HG03066 (cell line): Measurements from ENCODE around the gene KCNQ4.

Source experiments
- ATAC-seq: cut with Tn5 transposase; IDR thresholded peaks from one replicate; pipeline ENCODE4 v1.9.1; 2021; ENCODE audit warnings: low read depth; ENCODE audit not compliant: unreplicated experiment

KCNQ4 gene

GRCh38 chr1:40856656-40857302, 73.2 kb downstream of the KCNQ4 start:
- no peak for ATAC-seq

GRCh38 chr1:40857737-40858136, 74.2 kb downstream of the KCNQ4 start:
- no peak for ATAC-seq

GRCh38 chr1:40858856-40859416, 75.3 kb downstream of the KCNQ4 start:
- no peak for ATAC-seq

- no peak for ATAC-seq
Measured at GRCh38 chr1:40860706-40861223, 77.2 kb downstream of the KCNQ4 start.

- no peak for ATAC-seq
Measured at GRCh38 chr1:40861224-40862003, 77.8 kb downstream of the KCNQ4 start.

- peak; percentile 96 for ATAC-seq
Measured at GRCh38 chr1:40862008-40862863, 78.6 kb downstream of the KCNQ4 start, which contains the start of gene CITED4. Gene CITED4 (minus strand): TSS chr1:40862363. CDS start chr1:40862127, 236 bp downstream.

- no peak for ATAC-seq
Measured at GRCh38 chr1:40868051-40868723, 84.6 kb downstream of the KCNQ4 start.

GRCh38 chr1:40870135-40870728, 86.6 kb downstream of the KCNQ4 start:
- no peak for ATAC-seq

GRCh38 chr1:40872276-40872675, 88.7 kb downstream of the KCNQ4 start:
- no peak for ATAC-seq

GRCh38 chr1:40873863-40874472, 90.4 kb downstream of the KCNQ4 start:
- no peak for ATAC-seq

- ATAC-seq = no peak
Measured at GRCh38 chr1:40876436-40876761, 92.8 kb downstream of the KCNQ4 start.

- ATAC-seq = no peak
Measured at GRCh38 chr1:40876891-40877290, 93.3 kb downstream of the KCNQ4 start.

GRCh38 chr1:40877698-40878097, 94.1 kb downstream of the KCNQ4 start:
- ATAC-seq = no peak

- ATAC-seq = no peak
Measured at GRCh38 chr1:40878906-40879305, 95.3 kb downstream of the KCNQ4 start.

GRCh38 chr1:40879482-40880175, 96.0 kb downstream of the KCNQ4 start:
- ATAC-seq = no peak

GRCh38 chr1:40880813-40881549, 97.4 kb downstream of the KCNQ4 start:
- ATAC-seq = no peak

- ATAC-seq = no peak
Measured at GRCh38 chr1:40884055-40884795, 100.6 kb downstream of the KCNQ4 start.
